ENCODE data around the gene PUS7.
"Not testable (repeated sequence)": the region's sequence is repeated elsewhere in the genome, so short reads cannot be mapped to it uniquely, and the experiment has no call there.

The PUS7 gene

GRCh38 chr7:105429746-105430612 lies 92.1 kb downstream of the PUS7 start:
- TF ChIP-seq CTCF (IDR thresholded peaks at IDR 0.05; ENCODE audit: low read depth, low read length, missing control alignments), result peak; percentile 62
- in situ Hi-C loops (cut with HindIII; ENCODE audit: low pct_ligation_motif_present, low sequenced_read_pairs), result no loop called here
- H3K4me3 ChIP-seq (ENCODE audit: low read depth, low read length), result no peak overlapping the region
- no peaks in the 10 kb centered on the region for H3K36me3 ChIP-seq (replicated peaks)
- no peaks in the 10 kb centered on the region for H3K27me3 ChIP-seq (replicated peaks)
- DNase-seq, result peak; percentile 52
- H3K27ac ChIP-seq, result no peak overlapping the region

- no peaks in the 10 kb centered on the region for H3K36me3 ChIP-seq (replicated peaks)
- in situ Hi-C loops (cut with HindIII; ENCODE audit: low pct_ligation_motif_present, low sequenced_read_pairs), result no loop called here
- no peak overlapping the region for H3K4me3 ChIP-seq (ENCODE audit: low read depth, low read length)
- no peak overlapping the region for H3K27ac ChIP-seq
- H3K27me3 ChIP-seq (replicated peaks), result no peaks in the 10 kb centered on the region
- DNase-seq, result no peak
- no peak for TF ChIP-seq CTCF (IDR thresholded peaks at IDR 0.05; ENCODE audit: low read depth, low read length, missing control alignments)
Observed at GRCh38 chr7:105426606-105427146, 95.4 kb downstream of the PUS7 start.

GRCh38 chr7:105423987-105424386 lies 98.1 kb downstream of the PUS7 start:
- no peak overlapping the region for H3K4me3 ChIP-seq (ENCODE audit: low read depth, low read length)
- no peak for TF ChIP-seq CTCF (IDR thresholded peaks at IDR 0.05; ENCODE audit: low read depth, low read length, missing control alignments)
- in situ Hi-C loops (cut with HindIII; ENCODE audit: low pct_ligation_motif_present, low sequenced_read_pairs), result no loop called here
- no peaks in the 10 kb centered on the region for H3K27me3 ChIP-seq (replicated peaks)
- H3K27ac ChIP-seq, result no peak overlapping the region
- H3K36me3 ChIP-seq (replicated peaks), result no peaks in the 10 kb centered on the region
- no peak for DNase-seq

- no peak overlapping the region for H3K4me3 ChIP-seq (ENCODE audit: low read depth, low read length)
- no peak overlapping the region for H3K27ac ChIP-seq
- in situ Hi-C loops (cut with HindIII; ENCODE audit: low pct_ligation_motif_present, low sequenced_read_pairs), result no loop called here
- no peak for DNase-seq
- no peak for TF ChIP-seq CTCF (IDR thresholded peaks at IDR 0.05; ENCODE audit: low read depth, low read length, missing control alignments)
- H3K27me3 ChIP-seq (replicated peaks), result no peaks in the 10 kb centered on the region
- H3K36me3 ChIP-seq (replicated peaks), result no peaks in the 10 kb centered on the region
Observed at GRCh38 chr7:105413887-105414437, 108.1 kb downstream of the PUS7 start.

GRCh38 chr7:105410774-105411173 lies 111.3 kb downstream of the PUS7 start:
- H3K27ac ChIP-seq; H3K27me3 ChIP-seq (replicated peaks); DNase-seq; in situ Hi-C loops (cut with HindIII; ENCODE audit: low pct_ligation_motif_present, low sequenced_read_pairs); H3K36me3 ChIP-seq (replicated peaks); H3K4me3 ChIP-seq (ENCODE audit: low read depth, low read length): not testable (repeated sequence)

- H3K27me3 ChIP-seq (replicated peaks); in situ Hi-C loops (cut with HindIII; ENCODE audit: low pct_ligation_motif_present, low sequenced_read_pairs); H3K36me3 ChIP-seq (replicated peaks); H3K4me3 ChIP-seq (ENCODE audit: low read depth, low read length); H3K27ac ChIP-seq; DNase-seq: not testable (repeated sequence)
Observed at GRCh38 chr7:105409775-105410174, 112.3 kb downstream of the PUS7 start.
